Gastroesophageal sphincter (tissue), 4 donors: ENCODE results near the gene CD8B. TPM values are rescaled to one million over a fixed set of nuclear protein-coding genes. Genes with fewer than 3 reads are reported as not detected.

Experiments used
- ATAC-seq: fragments of 150-250 bp; one replicate; pipeline ENCODE4 v1.9.1; 2016; ENCODE audit warnings: mild to moderate bottlenecking, moderate library complexity
- H3K27ac ChIP-seq, 4 donors: fragments of 200-600 bp; sonication (generic) in 3 of 4; 1 replicate in 3 of 4; 2 replicates in 1 of 4; pipeline ENCODE4 v1.5.1; 2016 to 2019
- H3K27me3 ChIP-seq: fragments of 200-600 bp; sonication (generic); one replicate; pipeline ENCODE4 v1.5.1; 2019
- H3K36me3 ChIP-seq, 2 donors: fragments of 200-600 bp; sonication (generic); one replicate each; pipeline ENCODE4 v1.5.1; 2019; ENCODE audit warnings: control low read depth in 1 of 2
- H3K4me1 ChIP-seq, 3 donors: fragments of 200-600 bp; sonication (generic); 1 replicate in 2 of 3; 2 replicates in 1 of 3; pipeline ENCODE4 v1.5.1; 2016 to 2019; ENCODE audit warnings: control low read depth in 2 of 3
- H3K4me3 ChIP-seq, 2 donors: fragments of 200-600 bp; sonication (generic); one replicate each; pipeline ENCODE4 v1.5.1; 2019; ENCODE audit warnings: mild to moderate bottlenecking in 1 of 2, moderate library complexity in 1 of 2
- H3K9me3 ChIP-seq, 3 donors: fragments of 200-600 bp; sonication (generic); one replicate each; pipeline ENCODE4 v1.5.1; 2017 to 2019; ENCODE audit warnings: control low read depth in 2 of 3
- CTCF ChIP-seq, 4 experiments: fragments of 200-600 bp in 2 of 4; fragments of 450-650 bp in 2 of 4; sonication (generic) in 1 of 4; IDR thresholded peaks; one replicate each; pipeline ENCODE4 v1.5.1; 2017 to 2019; ENCODE audit warnings: antibody characterized with exemption in 4 of 4, mild to moderate bottlenecking in 2 of 4, moderate library complexity in 2 of 4
- EP300 ChIP-seq: sonication (generic); formaldehyde crosslinking; IDR thresholded peaks from one replicate; pipeline ENCODE4 v1.6.1; 2017; ENCODE audit warnings: antibody characterized with exemption, mild to moderate bottlenecking
- POLR2A ChIP-seq, 2 donors: fragments of 450-650 bp; IDR thresholded peaks; one replicate each; pipeline ENCODE4 v1.6.1; 2017; ENCODE audit warnings: antibody characterized with exemption in 2 of 2, mild to moderate bottlenecking in 2 of 2, moderate library complexity in 1 of 2
- POLR2AphosphoS5 ChIP-seq: sonication (generic); formaldehyde crosslinking; IDR thresholded peaks from one replicate; pipeline ENCODE4 v1.6.1; 2017; ENCODE audit warnings: antibody characterized with exemption
- WGBS, 2 donors: methylation state at CpG; one replicate each; pipeline ENCODE4 v1.1.5; 2018; ENCODE audit warnings: low coverage in 1 of 2; 5-methylcytosine and 5-hydroxymethylcytosine counted together
- total RNA-seq, 4 donors: library from RNA; depleted of rRNA; stranded (reverse); fragments of >200 nt; gene quantifications; one replicate each; pipeline ENCODE4 v1.1.0, GENCODE V29; 2016

Gene CD8B
- total RNA-seq, 4 donors from 2014 or later: 0.81 to 1.6 TPM; not detected in 2

GRCh38 chr2:86825693-86826381 lies 35.8 kb downstream of the CD8B start:
- H3K27ac ChIP-seq: no peak overlapping the region
- H3K27me3 ChIP-seq: peaks cover 20% of the 10 kb centered on the region
- no peaks in the 10 kb centered on the region for H3K36me3 ChIP-seq
- ATAC-seq: no peak
- H3K9me3 ChIP-seq: peaks cover 0 to 23% (median 0%) of the 10 kb centered on the region in 3 donors
- no peak overlapping the region for H3K4me3 ChIP-seq
- TF ChIP-seq POLR2AphosphoS5 (no peak), CTCF (IDR thresholded peaks at IDR 0.05) (no peak), POLR2A (IDR thresholded peaks at IDR 0.05) (no peak), EP300 (no peak)
- 69% methylated on average over 8 of the region's 16 CpGs; no CpG with 5 or more reads in 1 of the 2 donors for WGBS, 2 donors
- no peaks in the 10 kb centered on the region for H3K4me1 ChIP-seq

- Histone ChIP-seq H3K9me3 (peaks cover 0 to 23% (median 0%) of the 10 kb centered on the region in 3 donors), H3K27ac (no peak overlapping the region), H3K4me3 (no peak overlapping the region), H3K4me1 (no peaks in the 10 kb centered on the region), H3K27me3 (peaks cover 20% of the 10 kb centered on the region), H3K36me3 (no peaks in the 10 kb centered on the region)
- ATAC-seq: no peak
- TF ChIP-seq POLR2A (IDR thresholded peaks at IDR 0.05) (no peak), EP300 (no peak), CTCF (IDR thresholded peaks at IDR 0.05) (no peak), POLR2AphosphoS5 (no peak)
- 50% methylated on average over 1 of the region's 11 CpGs; no CpG with 5 or more reads in 1 of the 2 donors for WGBS, 2 donors
These were observed 36.5 kb downstream of the CD8B start for GRCh38 chr2:86825036-86825692.

- no peak for ATAC-seq
- Histone ChIP-seq H3K9me3 (peaks cover 0 to 23% (median 0%) of the 10 kb centered on the region in 3 donors), H3K27ac (no peak overlapping the region), H3K4me1 (no peaks in the 10 kb centered on the region), H3K36me3 (no peaks in the 10 kb centered on the region), H3K4me3 (no peak overlapping the region), H3K27me3 (peaks cover 24% of the 10 kb centered on the region)
- TF ChIP-seq EP300 (no peak), CTCF (IDR thresholded peaks at IDR 0.05) (no peak), POLR2A (IDR thresholded peaks at IDR 0.05) (no peak), POLR2AphosphoS5 (no peak)
- WGBS, 2 donors: 61 to 85% methylated on average over 3 of the region's 3 CpGs
These were observed 38.9 kb downstream of the CD8B start for GRCh38 chr2:86822668-86823345.

GRCh38 chr2:86821842-86822241 lies 39.8 kb downstream of the CD8B start:
- H3K4me1 ChIP-seq: no peaks in the 10 kb centered on the region
- no peak overlapping the region for H3K27ac ChIP-seq
- ATAC-seq: no peak
- no peaks in the 10 kb centered on the region for H3K36me3 ChIP-seq
- no peak overlapping the region for H3K4me3 ChIP-seq
- peaks cover 24% of the 10 kb centered on the region for H3K27me3 ChIP-seq
- peaks cover 0 to 23% (median 0%) of the 10 kb centered on the region in 3 donors for H3K9me3 ChIP-seq
- TF ChIP-seq CTCF (IDR thresholded peaks at IDR 0.05): no peak
- no peak for TF ChIP-seq EP300
- no peak for TF ChIP-seq POLR2AphosphoS5
- no peak for TF ChIP-seq POLR2A (IDR thresholded peaks at IDR 0.05)
- 92 to 100% methylated on average over 1 to 5 of the region's 6 CpGs for WGBS, 2 donors
